GM12878 (cell line): ENCODE results near the gene USF3. TPM values are rescaled to one million over a fixed set of nuclear protein-coding genes. Genes with fewer than 3 reads are reported as not detected.

ENCODE experiments used
- ATAC-seq: fragments of 200-7000 bp; cut with Tn5 transposase; 3 replicates; pipeline ENCODE4 v1.9.1; 2020; ENCODE audit warnings: mild to moderate bottlenecking, moderate library complexity
- BruUV-seq: library from RNA; stranded (reverse); fragments of 400-500 nt; replicated peaks from 2 replicates; lab custom pipeline; 2021; lab: Mats Ljungman, UMichigan
- CTCF ChIA-PET: fragments of 300-600 bp; sonication (Branson Sonifier 250); formaldehyde crosslinking; extraction: SDS; loops from one replicate; lab custom pipeline; 2021; ENCODE audit warnings: inconsistent platforms; lab: Yijun Ruan, JAX
- POLR2A ChIA-PET: fragments of 350-600 bp; formaldehyde crosslinking; extraction: SDS; loops from one replicate; lab custom pipeline; 2021; ENCODE audit warnings: inconsistent platforms; lab: Charles Lee
- RAD21 ChIA-PET: fragments of 300-600 bp; sonication (Branson Sonifier 250); formaldehyde crosslinking; loops from one replicate; lab custom pipeline; 2023; ENCODE audit warnings: antibody characterized with exemption; ENCODE audit not compliant: unreplicated experiment; lab: Charles Lee
- SMC1A ChIA-PET: fragments of 300-600 bp; sonication (Branson Sonifier 250); formaldehyde crosslinking; loops from one replicate; lab custom pipeline; 2023; ENCODE audit not compliant: unreplicated experiment, uncharacterized antibody; lab: Charles Lee
- DNase-seq: peaks from one replicate; pipeline ENCODE4 v3.0.0-alpha.2; 2011; ENCODE audit warnings: low read depth, low spot score
- FAIRE-seq: peaks from 3 replicates; lab custom pipeline; 2011; peaks lifted over from hg19 to GRCh38; lab: Jason Lieb, UNC
- H2AFZ ChIP-seq: 2 replicates; pipeline ENCODE4 v1.6.0; 2011; ENCODE audit warnings: low read depth, low read length, control low read depth; ENCODE audit not compliant: control insufficient read depth
- H3K27ac ChIP-seq: 2 replicates; pipeline ENCODE4 v1.5.1; 2011; ENCODE audit warnings: control low read depth; ENCODE audit not compliant: control insufficient read depth, insufficient read depth
- H3K27me3 ChIP-seq, 2 experiments: replicated peaks in 1 of 2; 2 replicates each; pipeline versions ENCODE4 v1.6.0 to v1.6.1; 2011; ENCODE audit warnings: low read length in 1 of 2; ENCODE audit not compliant: control insufficient read depth in 2 of 2, insufficient read depth in 2 of 2
- H3K36me3 ChIP-seq, 2 experiments: 2 replicates each; pipeline ENCODE4 v1.5.1; 2011; ENCODE audit warnings: low read length in 1 of 2; ENCODE audit not compliant: control insufficient read depth in 2 of 2, insufficient read depth in 2 of 2
- H3K4me1 ChIP-seq: 2 replicates; pipeline ENCODE4 v1.6.1; 2011; ENCODE audit warnings: mild to moderate bottlenecking, low read length, moderate library complexity, mixed read lengths; ENCODE audit not compliant: control insufficient read depth, insufficient read depth
- H3K4me2 ChIP-seq: 2 replicates; pipeline ENCODE4 v1.6.0; 2011; ENCODE audit warnings: control low read depth; ENCODE audit not compliant: control insufficient read depth, insufficient read depth
- H3K4me3 ChIP-seq: fragments of 200-600 bp; sonication (generic); 2 replicates; pipeline ENCODE4 v1.5.1; 2016
- H3K79me2 ChIP-seq: 2 replicates; pipeline ENCODE4 v1.6.0; 2011; ENCODE audit warnings: low read length; ENCODE audit not compliant: control insufficient read depth, insufficient read depth
- H3K9ac ChIP-seq: 2 replicates; pipeline ENCODE4 v1.8.0; 2011; ENCODE audit warnings: low read length, control low read depth, mixed read lengths; ENCODE audit not compliant: control insufficient read depth, insufficient read depth
- H3K9me3 ChIP-seq: replicated peaks from 3 replicates; pipeline ENCODE4 v1.5.1; 2011; ENCODE audit warnings: mild to moderate bottlenecking, low read length; ENCODE audit not compliant: control insufficient read depth, insufficient read depth
- H4K20me1 ChIP-seq: 2 replicates; pipeline ENCODE4 v1.6.0; 2011; ENCODE audit not compliant: control insufficient read depth, insufficient read depth
- BACH1 ChIP-seq: fragments of 450-650 bp; IDR thresholded peaks from 2 replicates; pipeline ENCODE4 v1.6.1; 2017; ENCODE audit warnings: mild to moderate bottlenecking, borderline replicate concordance
- CHD2 ChIP-seq: IDR thresholded peaks from 2 replicates; pipeline ENCODE4 v1.6.1; 2011; ENCODE audit warnings: low read depth, low read length, improper control_type of control experiment, borderline replicate concordance
- EED ChIP-seq: sonication (generic); IDR thresholded peaks from 2 replicates; pipeline ENCODE4 v1.6.1; 2016; ENCODE audit warnings: antibody characterized with exemption, low read depth
- EGR1 ChIP-seq, 2 experiments: IDR thresholded peaks; 1 replicate in 1 of 2; 2 replicates in 1 of 2; pipeline ENCODE4 v1.6.1; 2011 to 2012; ENCODE audit warnings: low read depth in 2 of 2, low read length in 2 of 2, borderline replicate concordance in 1 of 2, mild to moderate bottlenecking in 1 of 2, moderate library complexity in 1 of 2
- FOS ChIP-seq: IDR thresholded peaks from 3 replicates; pipeline ENCODE4 v1.6.1; 2011; ENCODE audit warnings: borderline replicate concordance; ENCODE audit not compliant: insufficient read length; ENCODE audit errors: extremely low read depth
- FOXK2 ChIP-seq: fragments of 450-650 bp; IDR thresholded peaks from 2 replicates; pipeline ENCODE4 v1.6.1; 2017; ENCODE audit warnings: mild to moderate bottlenecking, moderate library complexity
- GATAD2B ChIP-seq: fragments of 450-650 bp; conservative IDR thresholded peaks from 2 replicates; pipeline ENCODE4 v1.6.1; 2017; ENCODE audit warnings: low read depth, mild to moderate bottlenecking, moderate library complexity
- MYC ChIP-seq: IDR thresholded peaks from 2 replicates; pipeline ENCODE4 v1.6.1; 2011; ENCODE audit warnings: mild to moderate bottlenecking, low read length, moderate library complexity, inconsistent platforms; ENCODE audit not compliant: insufficient read depth, insufficient replicate concordance, insufficient read length, severe bottlenecking
- RCOR1 ChIP-seq: conservative IDR thresholded peaks from 2 replicates; pipeline ENCODE4 v1.6.1; 2012; ENCODE audit warnings: low read depth, low read length, improper control_type of control experiment
- RFX5 ChIP-seq: IDR thresholded peaks from 2 replicates; pipeline ENCODE4 v1.6.1; 2011; ENCODE audit warnings: low read depth, low read length, improper control_type of control experiment
- SIX5 ChIP-seq: IDR thresholded peaks from 2 replicates; pipeline ENCODE4 v1.6.1; 2011; ENCODE audit warnings: mild to moderate bottlenecking, low read depth, low read length, moderate library complexity; ENCODE audit not compliant: severe bottlenecking
- SMAD1 ChIP-seq: fragments of 450-650 bp; IDR thresholded peaks from 2 replicates; pipeline ENCODE4 v1.6.1; 2018; ENCODE audit warnings: mild to moderate bottlenecking, low read depth; ENCODE audit not compliant: partially characterized antibody
- SP1 ChIP-seq: IDR thresholded peaks from one replicate; pipeline ENCODE4 v1.6.1; 2011; ENCODE audit warnings: low read depth, low read length
- TCF12 ChIP-seq: IDR thresholded peaks from 2 replicates; pipeline ENCODE4 v1.6.1; 2011; ENCODE audit warnings: low read depth, mild to moderate bottlenecking, low read length
- TCF7 ChIP-seq: IDR thresholded peaks from 2 replicates; pipeline ENCODE4 v1.6.1; 2014; ENCODE audit warnings: antibody characterized with exemption, borderline replicate concordance
- in situ Hi-C: fragments of 300-500 bp; cut with MboI; formaldehyde crosslinking; loops from 9 replicates; pipeline ENCODE4 v1.14.3; 2018; ENCODE audit warnings: mixed read lengths
- intact Hi-C: fragments of 100-400 bp; cut with micrococcal nuclease; formaldehyde crosslinking; loops from one replicate; pipeline ENCODE4 v1.14.2; 2022; ENCODE audit not compliant: unreplicated experiment
- polyA plus RNA-seq, 11 experiments: library from polyadenylated mRNA; depleted of rRNA in 4 of 11; unstranded in 6 of 11; stranded (reverse) in 5 of 11; fragments of >200 nt; fragmentation: Nextera tagmentation in 4 of 11; fragmentation: Illumina TruSeq in 1 of 11; extraction: Ambion mirVana in 4 of 11; extraction: Trizol in 1 of 11; gene quantifications; 1 replicate in 1 of 11; 2 replicates in 10 of 11; pipeline versions ENCODE4 v1.2.1 to v1.2.3, GENCODE V29; 2011 to 2016; ENCODE audit warnings: inconsistent platforms in 2 of 11, missing spikeins in 2 of 11, low read depth in 1 of 11
- total RNA-seq, 4 experiments: library from RNA; depleted of rRNA in 3 of 4; stranded (reverse); fragments of >200 nt in 3 of 4; fragmentation: Illumina TruSeq in 1 of 4; extraction: Trizol in 1 of 4; gene quantifications; 2 replicates each; pipeline versions ENCODE4 v1.2.1 to v1.2.3, GENCODE V29; 2013 to 2021
- TF ChIP-seq, protein P1 (sequence below): fragments of 450-650 bp; formaldehyde crosslinking; IDR thresholded peaks from 2 replicates; pipeline ENCODE4 v1.5.0; 2022; ENCODE audit warnings: mild to moderate bottlenecking, missing genetic modification characterization
- TF ChIP-seq, protein P2 (sequence below): fragments of 450-650 bp; IDR thresholded peaks from 2 replicates; pipeline ENCODE4 v1.6.1; 2016; ENCODE audit warnings: mild to moderate bottlenecking
- TF ChIP-seq, protein P3 (sequence below): fragments of 450-650 bp; IDR thresholded peaks from 2 replicates; pipeline ENCODE4 v1.6.1; 2017; ENCODE audit warnings: mild to moderate bottlenecking
- TF ChIP-seq, protein P4 (sequence below): fragments of 450-650 bp; IDR thresholded peaks from 2 replicates; pipeline ENCODE4 v1.6.1; 2014; ENCODE audit warnings: mild to moderate bottlenecking

USF3 gene
- total and polyA plus RNA-seq, 10 of the 15 experiments (the other 5 are each of a cell fraction or from before 2014, with no cell fraction given) = 3.1 to 15.9 (median 7.8) TPM

DNA sequence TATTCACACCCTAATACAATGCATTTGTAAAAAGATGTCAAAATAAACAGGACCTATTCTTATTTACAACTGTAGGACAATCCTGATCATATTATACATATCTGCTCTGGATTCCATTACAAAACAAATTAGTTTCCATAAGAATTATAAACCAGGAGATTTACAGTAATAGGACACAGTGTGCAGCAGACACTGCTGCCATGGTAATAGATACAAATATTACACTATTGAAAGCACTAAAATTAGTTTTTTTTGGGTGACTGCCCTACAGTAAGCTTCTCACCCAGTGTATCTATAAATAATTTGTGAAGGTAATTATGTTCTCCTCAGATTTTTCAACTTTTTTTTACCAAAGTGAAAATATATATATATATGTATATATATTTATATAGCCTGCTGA, 47.9 kb downstream of the USF3 start:
- Histone ChIP-seq H4K20me1 (no peaks in the 10 kb centered on the region), H3K79me2 (no peaks in the 10 kb centered on the region), H3K4me3 (no peak overlapping the region), H3K36me3 (no peaks in the 10 kb centered on the region), H3K27ac (no peak overlapping the region), H3K4me2 (no peak overlapping the region), H3K9me3 (peaks cover 7% of the 10 kb centered on the region), H3K27me3 (no peaks in the 10 kb centered on the region), H3K4me1 (no peaks in the 10 kb centered on the region), H3K9ac (no peak overlapping the region), H2AFZ (no peak overlapping the region)
- ChIA-PET CTCF (no interaction called here), POLR2A (no interaction called here), RAD21 (no interaction called here), SMC1A (interaction anchor here (1.0 kb wide), 1 partner anchor 248 kb away, joined by 3 read pairs; no protein-coding TSS in a partner anchor)
- in situ Hi-C loops = no loop called here
- BruUV-seq = no TSS peak
- no peak for DNase-seq
- ATAC-seq = no peak
- FAIRE-seq = no peak
- TF ChIP-seq EED = no peak
- TF ChIP-seq RFX5 = no peak
- no peak for TF ChIP-seq MYC
- TF ChIP-seq GATAD2B = no peak
- no peak for TF ChIP-seq SMAD1
- no peak for TF ChIP-seq TCF7
- TF ChIP-seq, protein P1, sequence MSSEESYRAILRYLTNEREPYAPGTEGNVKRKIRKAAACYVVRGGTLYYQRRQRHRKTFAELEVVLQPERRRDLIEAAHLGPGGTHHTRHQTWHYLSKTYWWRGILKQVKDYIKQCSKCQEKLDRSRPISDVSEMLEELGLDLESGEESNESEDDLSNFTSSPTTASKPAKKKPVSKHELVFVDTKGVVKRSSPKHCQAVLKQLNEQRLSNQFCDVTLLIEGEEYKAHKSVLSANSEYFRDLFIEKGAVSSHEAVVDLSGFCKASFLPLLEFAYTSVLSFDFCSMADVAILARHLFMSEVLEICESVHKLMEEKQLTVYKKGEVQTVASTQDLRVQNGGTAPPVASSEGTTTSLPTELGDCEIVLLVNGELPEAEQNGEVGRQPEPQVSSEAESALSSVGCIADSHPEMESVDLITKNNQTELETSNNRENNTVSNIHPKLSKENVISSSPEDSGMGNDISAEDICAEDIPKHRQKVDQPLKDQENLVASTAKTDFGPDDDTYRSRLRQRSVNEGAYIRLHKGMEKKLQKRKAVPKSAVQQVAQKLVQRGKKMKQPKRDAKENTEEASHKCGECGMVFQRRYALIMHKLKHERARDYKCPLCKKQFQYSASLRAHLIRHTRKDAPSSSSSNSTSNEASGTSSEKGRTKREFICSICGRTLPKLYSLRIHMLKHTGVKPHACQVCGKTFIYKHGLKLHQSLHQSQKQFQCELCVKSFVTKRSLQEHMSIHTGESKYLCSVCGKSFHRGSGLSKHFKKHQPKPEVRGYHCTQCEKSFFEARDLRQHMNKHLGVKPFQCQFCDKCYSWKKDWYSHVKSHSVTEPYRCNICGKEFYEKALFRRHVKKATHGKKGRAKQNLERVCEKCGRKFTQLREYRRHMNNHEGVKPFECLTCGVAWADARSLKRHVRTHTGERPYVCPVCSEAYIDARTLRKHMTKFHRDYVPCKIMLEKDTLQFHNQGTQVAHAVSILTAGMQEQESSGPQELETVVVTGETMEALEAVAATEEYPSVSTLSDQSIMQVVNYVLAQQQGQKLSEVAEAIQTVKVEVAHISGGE (CRISPR knock-in tag) = no peak
- no peak for TF ChIP-seq FOXK2
- no peak for TF ChIP-seq SP1
- TF ChIP-seq, protein P2, sequence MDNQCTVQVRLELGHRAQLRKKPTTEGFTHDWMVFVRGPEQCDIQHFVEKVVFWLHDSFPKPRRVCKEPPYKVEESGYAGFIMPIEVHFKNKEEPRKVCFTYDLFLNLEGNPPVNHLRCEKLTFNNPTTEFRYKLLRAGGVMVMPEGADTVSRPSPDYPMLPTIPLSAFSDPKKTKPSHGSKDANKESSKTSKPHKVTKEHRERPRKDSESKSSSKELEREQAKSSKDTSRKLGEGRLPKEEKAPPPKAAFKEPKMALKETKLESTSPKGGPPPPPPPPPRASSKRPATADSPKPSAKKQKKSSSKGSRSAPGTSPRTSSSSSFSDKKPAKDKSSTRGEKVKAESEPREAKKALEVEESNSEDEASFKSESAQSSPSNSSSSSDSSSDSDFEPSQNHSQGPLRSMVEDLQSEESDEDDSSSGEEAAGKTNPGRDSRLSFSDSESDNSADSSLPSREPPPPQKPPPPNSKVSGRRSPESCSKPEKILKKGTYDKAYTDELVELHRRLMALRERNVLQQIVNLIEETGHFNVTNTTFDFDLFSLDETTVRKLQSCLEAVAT = no peak
- TF ChIP-seq FOS = no peak
- TF ChIP-seq BACH1 = no peak
- TF ChIP-seq CHD2 = no peak
- no peak for TF ChIP-seq TCF12
- TF ChIP-seq RCOR1 = no peak
- TF ChIP-seq, protein P3, sequence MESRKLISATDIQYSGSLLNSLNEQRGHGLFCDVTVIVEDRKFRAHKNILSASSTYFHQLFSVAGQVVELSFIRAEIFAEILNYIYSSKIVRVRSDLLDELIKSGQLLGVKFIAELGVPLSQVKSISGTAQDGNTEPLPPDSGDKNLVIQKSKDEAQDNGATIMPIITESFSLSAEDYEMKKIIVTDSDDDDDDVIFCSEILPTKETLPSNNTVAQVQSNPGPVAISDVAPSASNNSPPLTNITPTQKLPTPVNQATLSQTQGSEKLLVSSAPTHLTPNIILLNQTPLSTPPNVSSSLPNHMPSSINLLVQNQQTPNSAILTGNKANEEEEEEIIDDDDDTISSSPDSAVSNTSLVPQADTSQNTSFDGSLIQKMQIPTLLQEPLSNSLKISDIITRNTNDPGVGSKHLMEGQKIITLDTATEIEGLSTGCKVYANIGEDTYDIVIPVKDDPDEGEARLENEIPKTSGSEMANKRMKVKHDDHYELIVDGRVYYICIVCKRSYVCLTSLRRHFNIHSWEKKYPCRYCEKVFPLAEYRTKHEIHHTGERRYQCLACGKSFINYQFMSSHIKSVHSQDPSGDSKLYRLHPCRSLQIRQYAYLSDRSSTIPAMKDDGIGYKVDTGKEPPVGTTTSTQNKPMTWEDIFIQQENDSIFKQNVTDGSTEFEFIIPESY = no peak
- no peak for TF ChIP-seq EGR1 (IDR thresholded peaks at IDR 0.05; ENCODE audit: borderline replicate concordance in 1 of 2, low read depth in 2 of 2, low read length in 2 of 2)
- no peak for TF ChIP-seq SIX5
- TF ChIP-seq, protein P4, sequence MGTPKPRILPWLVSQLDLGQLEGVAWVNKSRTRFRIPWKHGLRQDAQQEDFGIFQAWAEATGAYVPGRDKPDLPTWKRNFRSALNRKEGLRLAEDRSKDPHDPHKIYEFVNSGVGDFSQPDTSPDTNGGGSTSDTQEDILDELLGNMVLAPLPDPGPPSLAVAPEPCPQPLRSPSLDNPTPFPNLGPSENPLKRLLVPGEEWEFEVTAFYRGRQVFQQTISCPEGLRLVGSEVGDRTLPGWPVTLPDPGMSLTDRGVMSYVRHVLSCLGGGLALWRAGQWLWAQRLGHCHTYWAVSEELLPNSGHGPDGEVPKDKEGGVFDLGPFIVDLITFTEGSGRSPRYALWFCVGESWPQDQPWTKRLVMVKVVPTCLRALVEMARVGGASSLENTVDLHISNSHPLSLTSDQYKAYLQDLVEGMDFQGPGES = no peak
- intact Hi-C loops = no loop called here
